Limb (tissue), 2 donors: ENCODE measurements around the gene PRKCD.

Experiments used
- DNase-seq, 2 donors: peaks; one replicate each; pipeline ENCODE4 v3.0.0-alpha.2; 2016; ENCODE audit errors: extremely low spot score in 2 of 2

The PRKCD gene

DNA sequence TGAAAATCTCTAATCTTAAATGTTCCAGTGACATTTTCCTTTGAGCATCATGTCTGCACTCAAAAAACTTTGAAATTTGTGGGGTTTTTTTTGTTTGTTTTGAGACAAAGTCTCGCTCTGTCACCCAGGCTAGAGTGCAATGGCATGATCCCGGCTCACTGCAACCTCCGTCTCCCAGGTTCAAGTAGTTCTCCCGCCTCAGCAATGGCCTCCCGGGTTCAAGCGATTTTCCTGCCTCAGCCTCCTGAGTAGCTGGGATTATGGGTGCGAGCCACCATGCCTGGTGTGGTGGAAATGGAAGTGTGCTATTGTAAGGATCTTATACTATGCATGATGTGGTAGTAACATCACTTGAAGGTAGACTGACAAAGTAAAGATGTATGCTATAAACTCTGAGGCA is 52.3 kb downstream of the PRKCD start:
- no peak for DNase-seq

DNA sequence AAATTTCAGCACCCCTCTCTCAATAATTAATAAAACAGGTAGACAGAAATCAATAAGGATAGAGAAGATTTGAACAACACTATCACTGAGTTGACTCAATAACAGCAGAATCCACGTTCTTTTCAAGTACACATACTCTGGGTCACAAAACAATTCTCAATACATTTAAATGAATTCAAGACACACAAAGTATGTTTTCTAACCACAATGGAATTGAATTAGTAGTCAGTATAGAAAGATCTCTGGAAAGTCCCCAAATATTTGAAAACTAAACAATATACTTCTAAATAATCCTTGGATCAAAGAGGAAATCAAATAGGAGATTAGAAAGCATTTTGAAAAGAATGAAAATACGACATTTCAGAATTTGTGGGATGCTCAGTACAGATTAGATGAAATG is 54.8 kb downstream of the PRKCD start:
- DNase-seq, result no peak

DNA sequence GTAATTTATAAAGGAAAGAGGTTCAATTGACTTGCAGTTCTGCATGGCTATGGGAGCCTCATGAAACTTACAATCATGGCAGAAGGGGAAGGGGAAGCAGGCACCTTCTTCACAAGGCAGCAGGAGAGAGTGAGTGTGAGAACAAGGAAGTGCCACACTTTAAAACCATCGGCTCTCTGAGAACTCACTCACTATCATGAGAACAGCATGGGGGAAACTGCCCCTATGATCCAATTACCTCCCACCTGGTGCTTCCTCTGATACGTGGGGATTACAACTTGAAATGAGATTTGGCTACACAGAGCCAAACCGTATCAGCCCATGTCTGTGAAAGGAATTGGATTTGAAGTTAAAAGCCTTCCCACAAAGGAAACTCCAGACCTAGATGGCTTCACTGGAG is 55.7 kb downstream of the PRKCD start:
- no peak for DNase-seq

DNA sequence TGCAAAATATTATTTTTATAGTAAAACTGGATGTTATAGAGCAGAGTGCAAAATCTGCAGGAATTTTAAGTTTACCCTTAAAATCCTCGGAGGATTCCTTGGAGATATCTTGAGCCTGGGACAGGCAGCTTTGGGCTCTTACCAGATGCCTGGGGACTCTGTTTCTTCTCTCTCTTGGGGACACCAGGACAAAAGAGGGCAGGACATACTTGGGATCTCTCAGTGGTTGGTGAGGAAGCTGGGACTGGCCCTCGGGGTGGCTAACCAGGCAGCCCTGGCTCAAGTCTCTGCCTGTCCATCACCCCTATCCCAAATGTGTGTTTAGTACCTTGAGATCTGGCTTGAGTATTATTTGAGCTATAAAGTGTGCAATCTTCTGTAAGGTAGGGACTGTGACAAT is 56.2 kb downstream of the PRKCD start:
- DNase-seq, result peak in 1 of 2 donors; percentile 12

DNA sequence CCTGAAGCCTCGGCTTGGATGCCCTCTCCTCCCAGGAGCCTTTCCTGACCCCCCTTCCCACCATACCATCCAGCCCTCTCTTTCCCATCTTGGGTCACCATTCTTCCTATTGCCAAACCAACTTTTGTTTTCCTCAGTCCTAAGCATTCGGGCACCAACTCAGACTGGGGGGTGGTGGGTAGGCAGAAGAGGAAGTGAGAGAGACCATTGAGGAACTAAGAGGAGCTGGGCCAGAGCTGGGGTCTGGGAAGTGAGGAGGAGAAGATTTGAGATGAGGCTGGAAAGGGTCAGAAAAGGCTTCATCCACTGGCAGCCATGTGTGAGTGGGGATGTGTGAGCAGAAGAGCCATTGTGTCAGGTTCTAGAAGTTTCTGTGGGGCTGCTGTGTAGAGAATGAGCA is 57.1 kb downstream of the PRKCD start:
- peak in 1 of 2 donors; percentile 11 for DNase-seq

DNA sequence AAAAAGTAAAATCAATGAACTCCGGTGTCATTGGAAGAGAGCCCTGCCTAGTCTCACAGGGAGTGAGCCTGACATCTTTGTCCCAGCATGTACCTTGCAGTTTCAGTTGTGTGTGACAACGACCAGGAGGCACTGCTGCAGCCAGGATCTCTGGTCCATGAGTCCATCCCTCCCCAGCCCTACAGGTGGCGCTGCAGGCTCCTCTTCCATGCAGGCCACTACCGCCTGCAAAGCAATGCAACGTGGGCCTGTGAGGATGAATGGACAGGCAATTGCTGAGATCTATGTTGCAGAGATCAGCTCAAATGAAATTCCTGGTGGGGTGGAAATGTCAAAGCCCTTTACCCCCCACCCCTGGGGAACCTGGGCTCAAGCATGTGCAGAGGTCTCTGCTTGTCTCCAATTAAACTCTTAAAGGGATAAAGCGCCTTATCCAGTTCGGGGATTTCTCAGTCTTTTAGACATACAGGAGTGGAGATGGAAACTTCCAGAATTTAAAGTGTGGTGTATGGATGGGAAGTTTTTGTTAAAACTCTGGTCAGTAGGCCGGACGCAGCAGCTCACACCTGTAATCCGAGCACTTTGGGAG is 59.0 kb downstream of the PRKCD start:
- peak; percentile 40 to 84 for DNase-seq

DNA sequence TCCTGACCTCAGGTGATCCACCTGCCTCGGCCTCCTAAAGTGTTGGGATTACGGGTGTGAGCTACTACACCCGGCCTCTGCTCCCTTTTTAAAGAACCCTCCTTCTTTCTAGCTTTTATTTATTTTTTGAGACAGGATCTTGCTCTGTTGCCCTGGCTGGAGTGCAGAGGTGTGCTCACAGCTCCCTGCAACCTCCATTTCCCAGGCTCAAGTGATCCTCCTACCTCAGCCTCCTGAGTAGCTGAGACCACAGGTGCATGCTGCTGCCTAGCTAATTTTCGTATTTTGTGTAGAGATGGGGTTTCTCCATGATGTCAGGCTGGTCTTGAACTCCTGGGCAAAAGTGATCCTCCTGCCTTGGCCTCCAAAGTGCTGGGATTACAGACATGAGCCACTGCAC is 60.3 kb downstream of the PRKCD start:
- no peak for DNase-seq

DNA sequence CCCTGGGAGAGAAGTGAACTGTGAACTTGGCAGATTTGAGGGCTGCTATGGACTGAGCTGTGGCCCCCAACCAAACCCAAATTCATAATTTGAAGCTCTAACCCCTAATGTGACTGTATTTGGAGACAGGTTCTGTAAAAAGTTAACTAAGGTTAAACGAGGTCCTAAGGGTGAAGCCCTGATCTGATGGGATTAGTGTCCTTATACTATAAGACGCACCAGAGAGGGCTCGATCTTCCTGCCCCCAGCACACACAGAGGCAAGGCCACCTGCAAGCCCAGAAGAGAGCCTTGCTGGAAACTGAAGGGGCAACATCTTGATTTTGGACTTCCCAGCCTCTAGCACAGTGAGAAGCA is 60.8 kb downstream of the PRKCD start:
- DNase-seq, result no peak

DNA sequence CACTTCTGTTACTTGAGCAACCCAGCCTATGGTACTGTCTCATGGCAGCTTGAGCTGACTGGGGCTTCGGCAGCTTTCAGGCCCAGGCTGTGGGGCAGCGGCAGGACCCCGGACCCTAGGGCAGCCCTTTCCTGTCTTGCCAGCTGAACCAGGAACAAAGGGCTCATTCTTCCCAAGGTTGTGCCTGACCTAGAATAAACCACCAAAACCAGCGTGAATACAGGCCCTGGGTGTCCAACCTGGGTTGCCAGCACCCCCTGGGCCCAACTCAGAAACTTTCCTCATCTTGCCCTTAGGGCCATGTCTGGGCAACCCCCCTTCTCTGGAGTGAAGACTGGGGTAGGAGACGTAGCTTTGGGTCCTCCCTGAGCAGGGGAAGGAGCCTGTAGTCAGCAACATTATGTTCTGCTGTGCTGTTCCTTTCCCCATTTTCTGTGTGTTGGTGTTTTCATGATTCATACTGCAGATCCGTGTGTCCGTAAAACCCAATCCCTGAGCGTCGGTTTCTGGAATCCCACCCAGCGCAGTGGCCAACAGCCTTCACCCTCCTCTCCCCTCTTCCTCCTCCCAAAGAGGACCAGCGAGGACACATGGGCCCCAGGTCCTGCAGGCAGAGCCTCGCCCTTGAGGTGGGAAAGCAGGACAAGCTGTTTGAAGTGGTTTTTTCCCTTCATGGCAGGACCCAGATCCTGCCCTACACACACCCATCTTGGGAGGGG is 61.3 kb downstream of the PRKCD start:
- DNase-seq, result peak in 1 of 2 donors; percentile 12

DNA sequence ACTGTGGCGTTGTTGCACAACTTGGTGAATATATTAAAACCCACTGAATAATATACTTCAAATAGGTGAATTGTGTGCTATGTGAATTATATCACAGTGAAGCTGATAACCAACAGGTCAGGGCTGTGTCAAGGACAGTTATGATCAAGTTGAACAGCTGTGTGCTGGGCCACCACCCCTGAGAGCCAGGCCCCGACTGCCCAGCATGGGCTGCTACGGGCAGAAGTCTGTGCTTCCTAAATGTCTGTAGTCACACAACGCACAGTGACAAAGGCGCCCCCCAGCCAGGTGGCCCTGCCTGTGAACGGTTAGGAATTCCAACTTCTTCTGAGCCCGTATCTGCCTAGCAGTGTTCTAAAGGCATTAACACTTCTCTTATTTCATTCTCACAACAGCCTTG is 62.0 kb downstream of the PRKCD start:
- DNase-seq, result no peak

DNA sequence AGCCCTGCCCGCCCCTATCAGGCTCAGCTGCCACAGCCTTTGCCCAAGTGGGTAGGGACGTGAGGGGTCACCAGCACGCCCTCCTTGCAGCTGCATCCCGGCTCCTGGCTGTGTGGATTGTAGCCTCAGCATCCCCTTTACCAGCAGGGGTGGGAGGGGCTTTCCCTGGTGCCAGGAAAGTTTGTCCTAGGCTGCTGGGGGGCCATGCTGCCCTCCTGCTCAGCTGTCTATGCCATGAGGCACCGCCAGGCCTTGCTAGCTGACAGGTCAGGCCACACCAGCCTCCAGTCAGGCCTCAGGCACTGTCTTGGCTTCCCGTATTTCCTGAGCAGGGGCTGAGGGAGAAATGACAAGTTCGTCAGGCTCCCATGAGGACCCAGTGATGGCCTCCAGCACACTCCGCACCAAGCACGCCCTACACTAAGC is 62.5 kb downstream of the PRKCD start:
- DNase-seq, result no peak

DNA sequence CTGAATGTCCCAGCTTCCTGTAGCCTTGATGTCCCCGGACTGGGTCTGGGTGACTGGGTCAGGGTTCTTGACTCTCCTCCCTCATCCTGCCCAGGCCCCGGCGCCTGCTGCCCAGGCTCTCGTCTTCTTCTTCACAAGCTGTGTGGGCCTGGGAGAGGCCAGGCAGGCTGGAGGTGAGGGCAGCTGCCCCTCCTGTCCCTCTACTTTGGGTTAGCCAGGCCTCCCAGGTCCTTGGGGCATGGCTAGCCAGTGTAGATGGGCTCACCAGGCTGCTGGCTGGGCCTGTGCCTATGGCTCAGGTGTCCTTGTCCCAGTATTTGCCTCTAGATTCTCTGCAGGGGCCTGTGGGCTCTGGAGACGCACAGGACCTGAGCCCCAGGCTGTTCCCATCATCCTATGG is 63.0 kb downstream of the PRKCD start:
- DNase-seq, result no peak

DNA sequence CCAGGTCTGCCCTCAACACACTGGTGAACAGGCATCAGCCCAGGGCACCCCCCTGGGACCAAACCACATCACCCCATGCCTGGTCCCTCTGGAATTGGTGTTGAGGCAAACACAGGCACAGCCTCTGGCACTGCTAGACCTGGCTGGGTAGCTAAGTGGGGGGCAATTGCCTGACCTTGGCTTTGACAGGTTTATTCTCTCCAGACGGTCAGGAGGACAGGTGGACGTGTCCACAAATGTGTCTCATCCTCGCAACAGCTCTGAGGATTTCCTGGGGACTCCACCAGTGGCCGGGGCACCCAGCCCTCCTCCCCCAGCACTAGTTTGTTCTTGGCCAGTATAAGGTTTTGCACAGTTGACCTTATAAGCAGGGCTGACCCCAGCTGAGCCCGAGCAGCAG is 63.5 kb downstream of the PRKCD start:
- DNase-seq, result no peak

DNA sequence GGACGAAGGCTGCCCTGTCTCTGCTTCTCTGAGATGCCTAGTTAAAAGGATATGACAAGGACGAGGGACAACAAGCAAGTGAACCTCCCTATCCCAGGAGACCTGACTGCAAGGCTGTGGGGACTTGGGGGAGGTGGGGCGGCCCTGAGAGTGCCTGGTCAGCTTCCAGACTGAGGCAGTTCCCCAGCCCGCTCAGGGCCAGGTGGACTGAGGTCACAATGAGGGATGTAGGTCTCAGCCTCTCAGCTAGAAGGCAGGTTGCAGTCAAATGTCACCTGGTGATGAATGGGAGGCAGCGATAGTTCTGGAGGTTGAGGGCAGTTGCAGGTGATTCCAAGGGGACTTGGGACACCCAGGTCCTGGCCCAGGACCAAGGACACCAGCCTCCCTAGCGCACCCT is 64.2 kb downstream of the PRKCD start:
- no peak for DNase-seq

DNA sequence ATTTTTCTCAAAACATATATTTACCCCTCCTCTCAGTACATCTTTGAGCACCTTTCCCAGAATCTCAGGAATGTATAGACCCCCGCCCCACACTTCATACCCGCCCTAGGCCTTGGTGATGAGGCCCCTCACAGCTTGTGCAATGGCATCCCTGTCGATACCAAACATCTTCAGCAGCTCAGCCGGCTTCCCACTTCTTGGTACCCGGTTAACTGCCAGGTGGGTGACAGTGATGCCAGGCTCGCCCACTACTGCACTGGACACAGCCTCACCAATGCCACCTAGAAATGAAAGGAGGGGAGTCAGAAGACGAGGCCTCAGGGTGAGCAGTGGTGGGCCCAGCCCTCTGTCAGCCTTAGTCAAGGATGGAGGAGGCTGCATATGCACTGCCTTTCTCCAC is 64.6 kb downstream of the PRKCD start:
- no peak for DNase-seq

DNA sequence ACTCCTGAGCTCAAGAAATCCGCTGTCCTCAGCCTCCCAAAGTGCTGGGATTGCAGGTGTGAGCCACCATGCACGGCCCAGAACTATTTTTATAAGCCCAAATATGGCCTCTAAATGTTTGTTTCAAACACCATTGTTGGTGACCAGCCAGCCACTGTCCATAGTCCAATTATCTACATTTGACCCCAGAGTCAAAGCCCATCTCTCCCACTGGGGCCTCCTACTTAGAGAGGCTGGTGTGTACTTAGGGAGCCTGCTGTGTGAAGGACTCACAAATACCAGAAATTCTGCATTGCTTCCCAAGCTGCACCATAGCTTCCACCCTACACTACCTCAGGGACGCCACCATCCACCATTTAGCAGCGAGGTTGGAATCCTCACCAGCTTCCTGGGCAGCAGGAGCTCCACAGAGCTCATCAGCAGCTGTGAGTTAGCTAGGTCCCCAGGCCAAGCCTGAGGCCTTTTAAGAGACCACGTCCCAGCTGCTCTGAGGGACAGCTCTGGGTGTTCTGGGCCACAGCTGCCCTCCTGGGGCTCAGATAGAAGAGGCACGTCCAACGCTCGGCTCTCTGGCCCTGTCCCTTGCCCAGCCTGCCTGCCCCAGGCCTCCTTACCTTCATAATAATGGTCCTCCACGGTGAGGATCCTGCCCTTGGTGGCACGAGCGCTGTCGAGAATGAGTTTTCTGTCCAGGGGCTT is 65.3 kb downstream of the PRKCD start:
- no peak for DNase-seq

DNA sequence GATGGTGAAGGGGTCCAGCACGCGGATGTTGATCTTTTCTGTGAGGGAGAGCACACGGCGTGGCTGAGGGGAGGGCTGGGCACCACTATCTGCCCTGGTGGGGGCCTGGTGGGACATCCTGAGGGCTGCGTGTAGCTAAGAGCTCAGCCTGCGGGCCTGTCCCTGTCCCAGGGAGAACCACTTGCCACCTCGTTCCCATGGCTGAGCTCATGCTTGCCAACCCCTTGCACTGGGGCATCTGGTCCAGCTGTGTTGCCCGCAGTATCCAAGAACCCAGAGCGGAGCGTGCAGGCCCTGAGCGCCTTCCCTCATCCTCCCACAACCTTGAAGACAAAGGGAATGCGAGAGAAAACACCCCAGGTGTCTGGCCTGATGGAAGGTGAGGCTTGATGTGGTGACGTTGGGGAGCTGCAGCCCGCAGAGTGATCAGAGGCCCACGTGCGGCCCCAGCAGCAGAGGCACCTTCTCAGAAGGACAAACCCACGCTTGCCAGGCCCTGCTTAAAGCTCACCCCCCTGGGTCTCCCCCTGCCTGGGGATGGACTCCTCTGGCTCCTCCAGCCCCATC is 65.9 kb downstream of the PRKCD start:
- no peak for DNase-seq

DNA sequence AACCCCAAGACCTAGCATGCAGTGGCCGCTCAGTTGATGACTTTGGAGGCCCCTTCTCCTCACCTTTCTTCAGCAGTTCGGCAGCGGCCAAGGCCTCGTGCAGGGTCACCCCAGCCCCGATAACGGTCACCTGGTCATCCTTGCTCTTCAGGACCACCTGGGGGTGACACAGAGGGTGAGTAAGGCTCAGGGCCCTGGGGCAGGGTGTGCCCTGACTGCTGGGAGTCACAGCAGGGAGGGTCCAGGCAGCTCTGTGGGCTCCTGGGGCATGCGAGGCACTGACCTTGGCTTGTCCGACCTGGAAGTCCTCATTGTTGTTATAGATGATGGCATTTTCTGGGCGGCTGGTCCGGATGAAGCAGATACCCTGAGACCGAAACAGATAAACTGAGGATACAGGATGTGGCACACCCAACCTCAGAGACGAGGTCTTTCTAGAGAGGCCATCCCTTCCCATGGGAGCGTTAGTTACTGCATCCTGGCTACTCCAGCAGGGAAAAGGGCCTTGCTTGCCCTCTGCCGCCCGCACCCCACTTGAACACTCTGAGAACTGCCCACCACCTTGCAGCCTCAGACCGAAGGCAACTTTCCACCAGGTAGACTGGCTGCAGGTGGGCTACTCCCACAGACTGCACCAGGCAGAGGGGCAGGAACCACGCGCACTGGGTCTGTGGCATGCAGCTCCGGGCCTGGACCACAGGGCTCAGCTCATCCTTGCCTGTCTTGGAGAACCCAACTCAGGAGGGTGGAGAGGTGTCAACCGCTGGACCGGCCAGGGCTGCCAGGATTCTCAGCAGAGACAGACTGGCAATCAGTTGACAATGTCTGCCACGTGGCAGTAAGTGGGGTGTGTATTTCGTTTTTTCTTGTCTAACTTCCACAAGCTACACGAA is 67.2 kb downstream of the PRKCD start:
- no peak for DNase-seq

DNA sequence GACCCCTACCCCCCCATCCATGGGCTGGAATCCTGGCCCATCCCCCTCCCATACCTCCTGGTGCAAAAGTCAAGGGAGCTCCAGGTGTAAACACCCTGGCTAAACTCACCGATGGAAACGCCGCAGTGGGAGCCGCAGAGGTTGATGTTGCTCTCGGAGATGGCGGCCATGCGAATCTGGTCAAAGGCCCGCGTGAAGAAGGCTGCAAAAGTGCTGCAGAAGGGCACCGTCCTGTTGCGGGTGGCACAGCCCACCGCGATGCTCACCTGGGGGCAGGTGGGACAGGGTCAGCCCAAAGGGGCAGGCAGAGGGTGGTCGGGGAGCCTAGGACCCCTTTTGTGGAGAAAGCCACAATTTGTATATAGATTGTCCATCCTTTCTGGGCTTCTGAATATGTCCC is 68.2 kb downstream of the PRKCD start:
- DNase-seq, result no peak

DNA sequence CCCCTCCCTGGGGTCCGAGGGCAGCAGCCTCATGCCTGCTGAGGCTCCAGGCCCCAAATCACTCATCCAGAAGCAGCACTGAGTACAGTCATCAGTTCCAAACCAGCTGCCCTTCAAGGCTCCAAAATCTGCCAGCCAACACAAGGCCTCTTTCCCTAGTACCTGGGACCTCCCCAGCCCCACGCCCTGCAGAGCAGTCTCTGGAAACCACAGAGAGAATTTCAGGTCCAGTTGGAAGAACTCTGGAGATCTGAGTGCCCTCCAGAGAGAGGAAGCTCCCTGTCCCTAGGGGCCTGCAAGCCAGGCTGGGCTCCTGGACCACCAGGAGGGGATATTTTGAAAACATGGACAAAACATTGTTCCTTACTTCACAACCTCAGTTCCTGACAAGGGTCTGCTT is 68.6 kb downstream of the PRKCD start:
- DNase-seq, result no peak

DNA sequence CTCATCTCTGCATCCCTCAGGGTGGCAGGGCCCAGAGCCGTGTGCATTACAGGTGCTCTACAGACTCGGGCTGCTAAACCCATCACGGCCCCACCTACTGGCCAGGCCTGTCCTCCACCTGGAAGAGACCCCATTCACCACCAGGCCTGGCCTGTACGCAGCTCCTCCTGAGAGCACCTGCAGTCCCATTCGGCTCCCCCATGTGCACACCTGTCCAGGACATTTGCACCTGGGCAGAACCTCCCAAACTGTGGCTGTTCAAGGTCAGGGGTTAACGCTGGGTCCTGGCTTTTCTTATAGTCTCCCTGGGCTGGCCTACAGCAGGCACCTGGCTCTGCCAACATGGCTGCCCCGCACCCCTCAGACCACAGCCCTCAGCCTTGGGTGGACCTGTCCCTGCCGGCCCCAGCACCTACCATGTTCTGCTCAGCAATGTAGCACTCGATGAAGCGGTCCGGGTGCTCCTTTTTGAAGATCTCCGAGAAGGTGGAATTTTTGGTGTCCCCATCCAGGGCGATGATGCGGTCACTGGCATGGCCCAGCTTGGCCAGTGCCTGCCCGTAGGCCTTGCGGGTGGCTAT is 69.1 kb downstream of the PRKCD start:
- no peak for DNase-seq
